Measurements from ENCODE around the gene ASTN2.

ASTN2 gene

DNA sequence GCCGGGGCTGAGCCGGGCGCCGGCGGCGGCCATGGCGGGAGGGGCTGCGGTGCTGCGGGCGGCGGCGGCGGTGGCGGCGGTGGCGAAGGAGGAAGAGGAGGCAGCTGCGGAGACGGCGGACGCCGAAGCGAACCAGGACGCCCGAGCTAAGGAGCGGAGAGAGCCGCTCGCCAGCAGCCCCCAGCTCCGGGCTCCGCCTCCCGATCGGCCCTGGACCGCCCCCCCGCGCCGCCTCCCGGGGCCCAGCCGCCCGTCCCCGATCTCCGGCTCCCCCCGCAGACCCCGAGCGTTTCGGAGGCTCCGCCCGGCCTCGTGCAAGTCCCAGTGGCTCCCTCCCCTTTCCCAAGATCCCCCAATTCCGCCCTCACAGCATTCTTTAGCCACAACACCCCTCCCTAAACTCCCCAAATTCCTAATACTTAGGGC lies at the start of gene ASTN2:
Gene ASTN2 (minus strand): TSS at position 152 of the 426 bp plus-strand sequence. CDS start 119 bp downstream, at position 33.
- Histone ChIP-seq H3K27ac (ENCODE audit: low read depth, low read length) (no peak within 1 kb of the TSS), H3K4me1 (ENCODE audit: control insufficient read depth, insufficient read depth, low read length) (no peaks in the 10 kb centered on the region), H3K27me3 (ENCODE audit: control insufficient read depth, insufficient read depth, low read length) (peaks cover 25% of the 10 kb centered on the region), H3K4me3 (ENCODE audit: low read length) (peak within 1 kb of the TSS; percentile 44), H3K36me3 (ENCODE audit: control insufficient read depth, insufficient read depth, low read length) (no peaks in the 10 kb centered on the region), H3K9ac (ENCODE audit: low read length) (no peak within 1 kb of the TSS)

- no peak overlapping the region for H3K27ac ChIP-seq (ENCODE audit: low read depth, low read length)
- no peaks in the 10 kb centered on the region for H3K4me1 ChIP-seq (ENCODE audit: control insufficient read depth, insufficient read depth, low read length)
- H3K27me3 ChIP-seq (ENCODE audit: control insufficient read depth, insufficient read depth, low read length), result no peaks in the 10 kb centered on the region
- no peaks in the 10 kb centered on the region for H3K36me3 ChIP-seq (ENCODE audit: control insufficient read depth, insufficient read depth, low read length)
- no peak overlapping the region for H3K9ac ChIP-seq (ENCODE audit: low read length)
- no peak overlapping the region for H3K4me3 ChIP-seq (ENCODE audit: low read length)
Observed at GRCh38 chr9:117462861-117463260, 48.0 kb upstream of the ASTN2 start.

GRCh38 chr9:117461386-117461785 lies 46.5 kb upstream of the ASTN2 start:
- no peaks in the 10 kb centered on the region for H3K36me3 ChIP-seq (ENCODE audit: control insufficient read depth, insufficient read depth, low read length)
- H3K4me1 ChIP-seq (ENCODE audit: control insufficient read depth, insufficient read depth, low read length), result no peaks in the 10 kb centered on the region
- H3K9ac ChIP-seq (ENCODE audit: low read length), result no peak overlapping the region
- no peak overlapping the region for H3K27ac ChIP-seq (ENCODE audit: low read depth, low read length)
- no peaks in the 10 kb centered on the region for H3K27me3 ChIP-seq (ENCODE audit: control insufficient read depth, insufficient read depth, low read length)
- H3K4me3 ChIP-seq (ENCODE audit: low read length), result no peak overlapping the region

- Histone ChIP-seq H3K27ac (ENCODE audit: low read depth, low read length) (no peak overlapping the region), H3K4me3 (ENCODE audit: low read length) (no peak overlapping the region), H3K36me3 (ENCODE audit: control insufficient read depth, insufficient read depth, low read length) (no peaks in the 10 kb centered on the region), H3K27me3 (ENCODE audit: control insufficient read depth, insufficient read depth, low read length) (no peaks in the 10 kb centered on the region), H3K9ac (ENCODE audit: low read length) (no peak overlapping the region), H3K4me1 (ENCODE audit: control insufficient read depth, insufficient read depth, low read length) (no peaks in the 10 kb centered on the region)
Observed at GRCh38 chr9:117460743-117461142, 45.9 kb upstream of the ASTN2 start.

- Histone ChIP-seq H3K27ac (ENCODE audit: low read depth, low read length) (no peak overlapping the region), H3K4me1 (ENCODE audit: control insufficient read depth, insufficient read depth, low read length) (no peaks in the 10 kb centered on the region), H3K9ac (ENCODE audit: low read length) (no peak overlapping the region), H3K4me3 (ENCODE audit: low read length) (no peak overlapping the region), H3K27me3 (ENCODE audit: control insufficient read depth, insufficient read depth, low read length) (no peaks in the 10 kb centered on the region), H3K36me3 (ENCODE audit: control insufficient read depth, insufficient read depth, low read length) (no peaks in the 10 kb centered on the region)
Observed at GRCh38 chr9:117459913-117460312, 45.1 kb upstream of the ASTN2 start.

DNA sequence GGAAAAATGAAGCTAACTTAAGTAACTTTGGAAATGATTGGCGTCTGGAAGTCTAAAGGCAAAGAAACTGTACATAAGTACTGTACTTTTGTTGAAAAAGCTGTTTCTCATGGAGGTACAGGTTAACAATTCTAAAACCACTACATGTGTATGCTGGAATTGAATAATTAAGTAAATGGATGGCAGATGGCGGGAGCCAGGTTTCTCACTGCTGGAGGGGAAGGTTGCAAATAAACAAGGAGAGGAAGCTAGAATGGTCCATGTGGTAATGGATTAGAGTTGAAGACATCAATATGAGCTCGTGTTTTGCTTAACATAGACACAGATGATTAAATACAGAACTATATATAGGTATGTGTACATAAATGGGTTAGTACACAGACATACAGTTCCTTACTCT lies 43.2 kb upstream of the ASTN2 start:
- H3K27ac ChIP-seq (ENCODE audit: low read depth, low read length), result no peak overlapping the region
- no peaks in the 10 kb centered on the region for H3K36me3 ChIP-seq (ENCODE audit: control insufficient read depth, insufficient read depth, low read length)
- no peaks in the 10 kb centered on the region for H3K4me1 ChIP-seq (ENCODE audit: control insufficient read depth, insufficient read depth, low read length)

DNA sequence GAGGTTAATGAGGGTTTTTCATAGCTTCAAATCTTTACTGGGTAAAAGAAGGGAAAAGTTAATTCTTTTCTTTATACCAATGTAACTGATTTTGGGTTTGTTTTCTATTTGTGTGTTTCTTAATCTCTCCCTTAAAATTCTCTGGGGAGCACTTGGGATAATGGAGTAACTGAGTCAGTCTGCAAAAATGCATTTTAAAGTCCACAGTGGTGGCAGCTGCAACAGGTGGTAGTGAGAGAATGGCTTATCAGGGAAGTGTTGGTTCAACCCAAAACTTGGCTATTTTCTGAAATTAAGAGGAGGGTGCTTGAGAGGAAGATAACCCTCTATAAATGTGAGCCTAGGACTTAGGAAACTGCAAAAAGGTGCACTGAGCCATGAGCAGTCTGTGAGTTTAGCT lies 39.9 kb upstream of the ASTN2 start:
- H3K27ac ChIP-seq (ENCODE audit: low read depth, low read length), result no peak overlapping the region
- no peaks in the 10 kb centered on the region for H3K36me3 ChIP-seq (ENCODE audit: control insufficient read depth, insufficient read depth, low read length)
- no peak overlapping the region for H3K9ac ChIP-seq (ENCODE audit: low read length)
- H3K4me3 ChIP-seq (ENCODE audit: low read length), result no peak overlapping the region
- H3K4me1 ChIP-seq (ENCODE audit: control insufficient read depth, insufficient read depth, low read length), result no peaks in the 10 kb centered on the region
- no peaks in the 10 kb centered on the region for H3K27me3 ChIP-seq (ENCODE audit: control insufficient read depth, insufficient read depth, low read length)

More for the DNA sequence above, 43.2 kb upstream of the ASTN2 start:
- no peak overlapping the region for H3K4me3 ChIP-seq (ENCODE audit: low read length)
- no peaks in the 10 kb centered on the region for H3K27me3 ChIP-seq (ENCODE audit: control insufficient read depth, insufficient read depth, low read length)
- H3K9ac ChIP-seq (ENCODE audit: low read length), result no peak overlapping the region

- Histone ChIP-seq H3K9ac (ENCODE audit: low read length) (no peak overlapping the region), H3K27me3 (ENCODE audit: control insufficient read depth, insufficient read depth, low read length) (no peaks in the 10 kb centered on the region), H3K4me1 (ENCODE audit: control insufficient read depth, insufficient read depth, low read length) (no peaks in the 10 kb centered on the region), H3K4me3 (ENCODE audit: low read length) (no peak overlapping the region), H3K27ac (ENCODE audit: low read depth, low read length) (no peak overlapping the region), H3K36me3 (ENCODE audit: control insufficient read depth, insufficient read depth, low read length) (no peaks in the 10 kb centered on the region)
Observed at GRCh38 chr9:117453737-117454136, 38.9 kb upstream of the ASTN2 start.

DNA sequence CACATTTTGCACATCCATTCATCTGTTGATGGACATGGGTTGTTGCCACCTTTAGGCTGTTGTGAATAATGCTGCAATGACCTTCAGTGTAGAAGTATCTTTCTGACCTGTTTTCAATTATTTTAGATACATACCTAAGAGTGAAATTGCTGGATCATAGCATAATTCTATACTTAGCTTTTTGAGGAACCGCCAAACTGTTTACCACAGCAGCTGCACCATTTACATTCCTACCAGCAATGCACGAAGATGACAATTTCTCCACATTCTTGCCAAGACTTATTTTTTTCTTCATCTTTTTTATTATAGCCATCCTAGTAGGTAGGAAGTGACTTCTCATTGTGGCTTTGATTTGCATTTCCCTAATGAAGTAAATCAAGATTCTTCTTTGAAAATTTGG lies 36.5 kb upstream of the ASTN2 start:
- no peaks in the 10 kb centered on the region for H3K4me1 ChIP-seq (ENCODE audit: control insufficient read depth, insufficient read depth, low read length)
- no peaks in the 10 kb centered on the region for H3K27me3 ChIP-seq (ENCODE audit: control insufficient read depth, insufficient read depth, low read length)
- no peak overlapping the region for H3K27ac ChIP-seq (ENCODE audit: low read depth, low read length)
- no peaks in the 10 kb centered on the region for H3K36me3 ChIP-seq (ENCODE audit: control insufficient read depth, insufficient read depth, low read length)
- H3K4me3 ChIP-seq (ENCODE audit: low read length), result no peak overlapping the region
- H3K9ac ChIP-seq (ENCODE audit: low read length), result no peak overlapping the region

DNA sequence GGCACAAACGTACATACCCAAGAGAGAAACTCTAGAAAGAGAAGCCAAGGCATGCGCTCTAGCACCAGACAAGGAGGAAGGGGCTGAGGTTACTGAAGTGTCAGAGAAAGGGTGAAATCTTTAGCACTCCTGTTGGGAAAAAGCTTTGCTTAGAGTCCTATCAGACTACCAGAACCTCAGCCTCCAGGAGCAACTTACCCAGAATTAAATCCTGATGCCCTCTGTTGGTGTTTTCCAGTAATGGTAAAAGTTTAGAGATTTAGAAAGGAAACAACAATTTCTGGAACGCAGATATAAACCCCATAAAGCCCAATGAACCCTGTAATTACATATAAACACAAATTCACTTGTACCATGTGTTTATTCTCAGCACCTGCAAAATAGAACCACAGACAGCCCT lies 33.2 kb upstream of the ASTN2 start:
- Histone ChIP-seq H3K27me3 (ENCODE audit: control insufficient read depth, insufficient read depth, low read length) (no peaks in the 10 kb centered on the region), H3K9ac (ENCODE audit: low read length) (no peak overlapping the region), H3K4me1 (ENCODE audit: control insufficient read depth, insufficient read depth, low read length) (no peaks in the 10 kb centered on the region), H3K36me3 (ENCODE audit: control insufficient read depth, insufficient read depth, low read length) (no peaks in the 10 kb centered on the region), H3K4me3 (ENCODE audit: low read length) (no peak overlapping the region), H3K27ac (ENCODE audit: low read depth, low read length) (no peak overlapping the region)

GRCh38 chr9:117445631-117446030 lies 30.8 kb upstream of the ASTN2 start:
- no peak overlapping the region for H3K4me3 ChIP-seq (ENCODE audit: low read length)

DNA sequence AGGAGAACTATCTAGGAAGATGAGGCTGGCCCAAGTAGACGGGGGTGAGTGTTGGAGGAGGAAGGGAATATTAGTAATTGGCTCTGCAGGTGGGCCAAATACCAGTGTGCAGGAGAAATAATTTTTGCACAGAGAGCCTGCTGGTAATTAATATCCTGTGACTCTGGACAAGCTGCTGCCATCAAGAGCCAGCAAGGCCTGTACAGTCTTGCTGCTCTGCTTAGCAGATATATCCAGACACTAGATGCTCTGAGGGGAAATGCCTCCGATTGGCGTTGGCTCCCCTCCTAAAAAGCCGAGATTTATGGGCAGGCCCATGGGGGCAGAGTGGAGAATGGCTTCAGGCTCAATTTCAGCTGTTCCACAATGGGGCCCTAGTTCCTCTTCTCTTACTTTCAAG lies 29.6 kb upstream of the ASTN2 start:
- Histone ChIP-seq H3K36me3 (ENCODE audit: control insufficient read depth, insufficient read depth, low read length) (no peaks in the 10 kb centered on the region), H3K4me1 (ENCODE audit: control insufficient read depth, insufficient read depth, low read length) (no peaks in the 10 kb centered on the region)

More at GRCh38 chr9:117445631-117446030, 30.8 kb upstream of the ASTN2 start:
- H3K27me3 ChIP-seq (ENCODE audit: control insufficient read depth, insufficient read depth, low read length), result no peaks in the 10 kb centered on the region
- H3K27ac ChIP-seq (ENCODE audit: low read depth, low read length), result no peak overlapping the region
- no peak overlapping the region for H3K9ac ChIP-seq (ENCODE audit: low read length)
- H3K36me3 ChIP-seq (ENCODE audit: control insufficient read depth, insufficient read depth, low read length), result no peaks in the 10 kb centered on the region
- no peaks in the 10 kb centered on the region for H3K4me1 ChIP-seq (ENCODE audit: control insufficient read depth, insufficient read depth, low read length)

DNA sequence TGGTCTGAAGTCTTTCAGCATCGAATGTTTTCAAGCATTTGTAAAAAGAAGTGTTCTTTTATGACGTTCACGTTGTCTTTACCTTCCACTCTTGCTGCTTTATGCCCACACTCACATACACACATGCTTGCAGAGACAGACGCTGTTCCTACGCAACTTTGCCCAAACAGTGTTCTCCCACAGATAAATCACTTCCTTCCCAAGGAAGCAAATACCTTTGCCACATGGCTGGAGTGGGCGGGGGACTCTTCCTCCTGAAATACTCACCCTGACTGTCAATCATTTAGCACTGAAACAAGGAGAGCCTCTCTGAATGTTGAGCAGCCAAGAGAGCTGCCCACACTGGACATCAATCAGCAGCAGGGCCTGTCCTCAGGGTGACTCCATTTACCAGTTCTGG lies 22.4 kb upstream of the ASTN2 start:
- Histone ChIP-seq H3K4me3 (ENCODE audit: low read length) (no peak overlapping the region), H3K4me1 (ENCODE audit: control insufficient read depth, insufficient read depth, low read length) (no peaks in the 10 kb centered on the region), H3K36me3 (ENCODE audit: control insufficient read depth, insufficient read depth, low read length) (no peaks in the 10 kb centered on the region), H3K9ac (ENCODE audit: low read length) (no peak overlapping the region), H3K27me3 (ENCODE audit: control insufficient read depth, insufficient read depth, low read length) (no peaks in the 10 kb centered on the region), H3K27ac (ENCODE audit: low read depth, low read length) (no peak overlapping the region)

More for the DNA sequence above, 29.6 kb upstream of the ASTN2 start:
- H3K4me3 ChIP-seq (ENCODE audit: low read length), result no peak overlapping the region
- H3K9ac ChIP-seq (ENCODE audit: low read length), result no peak overlapping the region
- no peak overlapping the region for H3K27ac ChIP-seq (ENCODE audit: low read depth, low read length)
- no peaks in the 10 kb centered on the region for H3K27me3 ChIP-seq (ENCODE audit: control insufficient read depth, insufficient read depth, low read length)
